SK-N-SH treated with all-trans-retinoic acid at 6 μM for 48 hours (cell line): ENCODE measurements around the gene TMPRSS15.

Experiments used
- ATAC-seq: fragments of 200-7000 bp; cut with Tn5 transposase; 3 replicates; pipeline ENCODE4 v1.9.1; 2020; ENCODE audit warnings: mild to moderate bottlenecking, moderate library complexity
- ARNTL ChIP-seq: fragments of 450-650 bp; formaldehyde crosslinking; IDR thresholded peaks from 2 replicates; pipeline ENCODE4 v1.5.0; 2020; ENCODE audit warnings: low read depth, mild to moderate bottlenecking, moderate library complexity, borderline replicate concordance
- BACH2 ChIP-seq: fragments of 250-450 bp; sonication (Bioruptor Pico); IDR thresholded peaks from 2 replicates; pipeline ENCODE4 v1.9.0; 2021; ENCODE audit warnings: mild to moderate bottlenecking, borderline replicate concordance
- CREB5 ChIP-seq: fragments of 250-450 bp; sonication (Bioruptor Pico); IDR thresholded peaks from 2 replicates; pipeline ENCODE4 v1.5.1; 2020; ENCODE audit warnings: low read depth, mild to moderate bottlenecking, moderate library complexity
- CSDC2 ChIP-seq: fragments of 250-450 bp; sonication (Bioruptor Pico); IDR thresholded peaks from 2 replicates; pipeline ENCODE4 v1.5.0; 2020; ENCODE audit warnings: mild to moderate bottlenecking, moderate library complexity
- CSRNP3 ChIP-seq: fragments of 250-450 bp; sonication (Bioruptor Pico); IDR thresholded peaks from 2 replicates; pipeline ENCODE4 v1.5.1; 2021; ENCODE audit warnings: mild to moderate bottlenecking, moderate library complexity
- ESRRG ChIP-seq: fragments of 250-450 bp; sonication (Bioruptor Pico); IDR thresholded peaks from 2 replicates; pipeline ENCODE4 v1.6.1; 2021; ENCODE audit warnings: mild to moderate bottlenecking
- GLIS3 ChIP-seq: fragments of 250-450 bp; sonication (Bioruptor Pico); IDR thresholded peaks from 2 replicates; pipeline ENCODE4 v1.5.0; 2020; ENCODE audit warnings: mild to moderate bottlenecking, moderate library complexity
- ISL1 ChIP-seq: fragments of 250-450 bp; sonication (Bioruptor Pico); IDR thresholded peaks from 2 replicates; pipeline ENCODE4 v2.1.2; 2022; ENCODE audit warnings: mild to moderate bottlenecking, moderate library complexity
- OSR1 ChIP-seq: fragments of 250-450 bp; sonication (Bioruptor Pico); IDR thresholded peaks from 2 replicates; pipeline ENCODE4 v1.8.0; 2022; ENCODE audit warnings: moderate library complexity, mild to moderate bottlenecking, inconsistent platforms
- PATZ1 ChIP-seq: fragments of 250-450 bp; sonication (Bioruptor Pico); IDR thresholded peaks from 2 replicates; pipeline ENCODE4 v1.8.0; 2020; ENCODE audit warnings: mild to moderate bottlenecking, moderate library complexity, borderline replicate concordance
- PPARA ChIP-seq: fragments of 250-450 bp; sonication (Bioruptor Pico); IDR thresholded peaks from 2 replicates; pipeline ENCODE4 v1.5.0; 2020; ENCODE audit warnings: mild to moderate bottlenecking, borderline replicate concordance
- RARB ChIP-seq: fragments of 250-450 bp; sonication (Bioruptor Pico); IDR thresholded peaks from 2 replicates; pipeline ENCODE4 v1.8.0; 2021; ENCODE audit warnings: mild to moderate bottlenecking, moderate library complexity
- SNAI2 ChIP-seq: fragments of 250-450 bp; sonication (Bioruptor Pico); IDR thresholded peaks from 2 replicates; pipeline ENCODE4 v1.5.0; 2020; ENCODE audit warnings: mild to moderate bottlenecking, moderate library complexity
- TCF4 ChIP-seq: fragments of 250-450 bp; sonication (Bioruptor Pico); IDR thresholded peaks from 2 replicates; pipeline ENCODE4 v1.8.0; 2021; ENCODE audit warnings: mild to moderate bottlenecking, moderate library complexity, borderline replicate concordance
- TOX ChIP-seq: fragments of 250-450 bp; sonication (Bioruptor Pico); IDR thresholded peaks from 2 replicates; pipeline ENCODE4 v1.8.0; 2021; ENCODE audit warnings: mild to moderate bottlenecking, moderate library complexity, borderline replicate concordance
- TSHZ2 ChIP-seq: fragments of 250-450 bp; sonication (Bioruptor Pico); IDR thresholded peaks from 2 replicates; pipeline ENCODE4 v1.5.0; 2020; ENCODE audit warnings: mild to moderate bottlenecking, moderate library complexity
- ZC3H10 ChIP-seq: fragments of 250-450 bp; sonication (Bioruptor Pico); IDR thresholded peaks from 2 replicates; pipeline ENCODE4 v1.5.1; 2021; ENCODE audit warnings: mild to moderate bottlenecking, moderate library complexity
- ZFP3 ChIP-seq: fragments of 250-450 bp; sonication (Bioruptor Pico); IDR thresholded peaks from 2 replicates; pipeline ENCODE4 v1.5.0; 2020; ENCODE audit warnings: mild to moderate bottlenecking, moderate library complexity
- ZFP30 ChIP-seq: fragments of 450-650 bp; formaldehyde crosslinking; IDR thresholded peaks from 2 replicates; pipeline ENCODE4 v1.5.0; 2022; ENCODE audit warnings: mild to moderate bottlenecking, moderate library complexity
- ZNF565 ChIP-seq: fragments of 450-650 bp; formaldehyde crosslinking; conservative IDR thresholded peaks from 2 replicates; pipeline ENCODE4 v1.5.0; 2020; ENCODE audit warnings: low read depth, mild to moderate bottlenecking, moderate library complexity
- ZNF8 ChIP-seq: fragments of 450-650 bp; formaldehyde crosslinking; IDR thresholded peaks from 2 replicates; pipeline ENCODE4 v1.5.0; 2020; ENCODE audit warnings: mild to moderate bottlenecking, moderate library complexity

Gene TMPRSS15

GRCh38 chr21:18289876-18290275, 113.7 kb downstream of the TMPRSS15 start:
- ATAC-seq: no peak
- TF ChIP-seq ISL1 (CRISPR knock-in tag): no peak
- TF ChIP-seq ESRRG (CRISPR knock-in tag): no peak

- TF ChIP-seq PPARA (CRISPR knock-in tag): no peak
- TF ChIP-seq TCF4 (CRISPR knock-in tag): no peak
- TF ChIP-seq BACH2 (CRISPR knock-in tag): no peak
- TF ChIP-seq TSHZ2 (CRISPR knock-in tag): no peak
- TF ChIP-seq ESRRG (CRISPR knock-in tag): no peak
- no peak for TF ChIP-seq SNAI2 (CRISPR knock-in tag)
- no peak for TF ChIP-seq ISL1 (CRISPR knock-in tag)
- no peak for TF ChIP-seq RARB
- TF ChIP-seq TOX (CRISPR knock-in tag): no peak
- no peak for TF ChIP-seq OSR1 (CRISPR knock-in tag)
- TF ChIP-seq ZNF565 (CRISPR knock-in tag): no peak
- TF ChIP-seq ZFP3 (CRISPR knock-in tag): no peak
- TF ChIP-seq ARNTL (CRISPR knock-in tag): no peak
- TF ChIP-seq CSRNP3: no peak
- no peak for TF ChIP-seq ZC3H10 (CRISPR knock-in tag)
- TF ChIP-seq ZNF8 (CRISPR knock-in tag): no peak
Observed at GRCh38 chr21:18285379-18285778, 118.2 kb downstream of the TMPRSS15 start.

GRCh38 chr21:18275781-18276180, 127.8 kb downstream of the TMPRSS15 start:
- TF ChIP-seq TSHZ2 (CRISPR knock-in tag) (no peak), ZC3H10 (CRISPR knock-in tag) (no peak), ISL1 (CRISPR knock-in tag) (no peak), SNAI2 (CRISPR knock-in tag) (no peak), CSRNP3 (no peak), OSR1 (CRISPR knock-in tag) (no peak), GLIS3 (CRISPR knock-in tag) (no peak), ESRRG (CRISPR knock-in tag) (no peak), TCF4 (CRISPR knock-in tag) (no peak), ZNF565 (CRISPR knock-in tag) (no peak), ZNF8 (CRISPR knock-in tag) (no peak), ARNTL (CRISPR knock-in tag) (no peak), ZFP30 (CRISPR knock-in tag) (no peak), PATZ1 (CRISPR knock-in tag) (no peak), CREB5 (no peak), ZFP3 (CRISPR knock-in tag) (no peak), CSDC2 (CRISPR knock-in tag) (no peak), PPARA (CRISPR knock-in tag) (no peak), TOX (CRISPR knock-in tag) (no peak)
- TF ChIP-seq, all 23 proteins: peak for 0
- ATAC-seq: no peak

More at GRCh38 chr21:18285379-18285778, 118.2 kb downstream of the TMPRSS15 start:
- ATAC-seq: no peak
